ENCODE data around the gene CEBPZ.

DNA sequence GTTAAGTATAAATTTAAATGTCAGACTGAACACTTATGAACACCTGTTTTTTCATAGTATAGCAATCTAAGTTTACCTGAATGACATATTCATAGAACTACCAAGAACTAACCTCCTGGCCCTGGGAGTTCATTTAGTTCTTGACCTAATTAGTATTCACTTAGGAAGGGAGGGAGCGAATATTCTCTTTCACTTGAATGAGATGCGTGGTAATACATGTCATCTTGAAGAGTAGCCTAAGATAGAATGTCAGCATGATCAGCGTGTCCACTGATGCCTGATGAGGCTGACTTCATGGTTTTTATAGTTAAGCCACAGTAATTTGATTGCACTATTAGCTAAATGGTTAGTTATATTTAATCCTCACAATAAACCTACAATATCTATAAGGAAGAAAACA lies 13.4 kb upstream of the CEBPZ start:
- TF ChIP-seq, protein P1, sequence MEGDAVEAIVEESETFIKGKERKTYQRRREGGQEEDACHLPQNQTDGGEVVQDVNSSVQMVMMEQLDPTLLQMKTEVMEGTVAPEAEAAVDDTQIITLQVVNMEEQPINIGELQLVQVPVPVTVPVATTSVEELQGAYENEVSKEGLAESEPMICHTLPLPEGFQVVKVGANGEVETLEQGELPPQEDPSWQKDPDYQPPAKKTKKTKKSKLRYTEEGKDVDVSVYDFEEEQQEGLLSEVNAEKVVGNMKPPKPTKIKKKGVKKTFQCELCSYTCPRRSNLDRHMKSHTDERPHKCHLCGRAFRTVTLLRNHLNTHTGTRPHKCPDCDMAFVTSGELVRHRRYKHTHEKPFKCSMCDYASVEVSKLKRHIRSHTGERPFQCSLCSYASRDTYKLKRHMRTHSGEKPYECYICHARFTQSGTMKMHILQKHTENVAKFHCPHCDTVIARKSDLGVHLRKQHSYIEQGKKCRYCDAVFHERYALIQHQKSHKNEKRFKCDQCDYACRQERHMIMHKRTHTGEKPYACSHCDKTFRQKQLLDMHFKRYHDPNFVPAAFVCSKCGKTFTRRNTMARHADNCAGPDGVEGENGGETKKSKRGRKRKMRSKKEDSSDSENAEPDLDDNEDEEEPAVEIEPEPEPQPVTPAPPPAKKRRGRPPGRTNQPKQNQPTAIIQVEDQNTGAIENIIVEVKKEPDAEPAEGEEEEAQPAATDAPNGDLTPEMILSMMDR (IDR thresholded peaks at IDR 0.05; ENCODE audit: insufficient read depth, low read length, poor library complexity, severe bottlenecking): no peak
- no peak for TF ChIP-seq EZH2phosphoT487 (conservative IDR thresholded peaks at IDR 0.05; ENCODE audit: low read length)

Data from SU-DHL-6 (cell line).